K562 (cell line): Measurements from ENCODE around the gene PIKFYVE. TPM values are rescaled to one million over a fixed set of nuclear protein-coding genes. Genes with fewer than 3 reads are reported as not detected.

Experiments used
- ATAC-seq: fragments of 200-7000 bp; cut with Tn5 transposase; 3 replicates; pipeline ENCODE4 v1.9.1; 2020; ENCODE audit warnings: moderate library complexity
- BruUV-seq: library from RNA; stranded (reverse); fragments of 400-500 nt; replicated peaks from 2 replicates; lab custom pipeline; 2021; lab: Mats Ljungman, UMichigan
- CTCF ChIA-PET: fragments of 300-600 bp; formaldehyde crosslinking; extraction: SDS; loops from one replicate; lab custom pipeline; 2021; ENCODE audit warnings: low intra/inter-chr PET ratio; lab: Yijun Ruan, JAX
- POLR2A ChIA-PET: fragments of 300-600, 350-650 bp; sonication (Branson Sonifier 250); formaldehyde crosslinking; extraction: SDS; loops from one replicate; lab custom pipeline; 2021; ENCODE audit warnings: antibody characterized with exemption, inconsistent platforms; lab: Yijun Ruan, JAX
- DNase-seq, 4 experiments: peaks; one replicate each; pipeline versions ENCODE4 v3.0.0 to v3.0.0-alpha.2; 2011 to 2018; ENCODE audit warnings: low spot score in 3 of 4, mixed read lengths in 3 of 4; ENCODE audit errors: extremely low read depth in 1 of 4
- FAIRE-seq: peaks from 2 replicates; lab custom pipeline; 2011; peaks lifted over from hg19 to GRCh38; lab: Jason Lieb, UNC
- H2AFZ ChIP-seq: 2 replicates; pipeline ENCODE4 v1.6.0; 2011; ENCODE audit warnings: low read depth, low read length, control low read depth, inconsistent platforms
- H3K27ac ChIP-seq: fragments of 200-600 bp; 3 replicates; pipeline ENCODE4 v1.8.0; 2011; ENCODE audit warnings: low read depth, mild to moderate bottlenecking, control low read depth, inconsistent platforms, low read length, moderate library complexity, mixed read lengths; ENCODE audit errors: extremely low read depth
- H3K27me3 ChIP-seq, 2 experiments: fragments of 300-600 bp in 1 of 2; 2 replicates in 1 of 2; 3 replicates in 1 of 2; pipeline versions ENCODE4 v1.6.0 to v1.8.0; 2011; ENCODE audit warnings: inconsistent platforms in 2 of 2, low read length in 2 of 2, mild to moderate bottlenecking in 1 of 2, mixed read lengths in 1 of 2, moderate library complexity in 1 of 2; ENCODE audit not compliant: control insufficient read depth in 2 of 2, insufficient read depth in 2 of 2
- H3K36me3 ChIP-seq: fragments of 300-600 bp; 3 replicates; pipeline ENCODE4 v1.8.0; 2011; ENCODE audit warnings: mild to moderate bottlenecking, low read length, inconsistent platforms; ENCODE audit not compliant: control insufficient read depth, insufficient read depth
- H3K4me1 ChIP-seq, 2 experiments: fragments of 200-600 bp in 1 of 2; replicated peaks in 1 of 2; 2 replicates in 1 of 2; 3 replicates in 1 of 2; pipeline versions ENCODE4 v1.5.1 to v1.8.0; 2011; ENCODE audit warnings: inconsistent platforms in 2 of 2, low read length in 2 of 2, mild to moderate bottlenecking in 1 of 2, mixed read lengths in 1 of 2, moderate library complexity in 1 of 2; ENCODE audit not compliant: control insufficient read depth in 2 of 2, insufficient read depth in 2 of 2
- H3K4me2 ChIP-seq: 2 replicates; pipeline ENCODE4 v1.6.1; 2011; ENCODE audit warnings: low read length, control low read depth, inconsistent platforms, mixed read lengths; ENCODE audit not compliant: insufficient read depth
- H3K4me3 ChIP-seq: fragments of 200-600 bp; sonication (generic), shearing (Covaris generic); 2 replicates; pipeline ENCODE4 v1.5.1; 2016; ENCODE audit warnings: control low read depth, inconsistent platforms
- H3K79me2 ChIP-seq: fragments of 200-600 bp; 3 replicates; pipeline ENCODE4 v1.8.0; 2011; ENCODE audit warnings: low read length, inconsistent platforms; ENCODE audit not compliant: control insufficient read depth, insufficient read depth
- H3K9ac ChIP-seq, 2 experiments: 2 replicates each; pipeline versions ENCODE4 v1.6.0 to v1.6.1; 2011; ENCODE audit warnings: low read depth in 2 of 2, low read length in 2 of 2, control low read depth in 1 of 2, inconsistent platforms in 1 of 2, mild to moderate bottlenecking in 1 of 2, mixed read lengths in 1 of 2; ENCODE audit not compliant: insufficient read depth in 1 of 2
- H3K9me1 ChIP-seq: one replicate; pipeline ENCODE4 v1.6.0; 2011; ENCODE audit warnings: inconsistent platforms, mild to moderate bottlenecking, low read length, moderate library complexity; ENCODE audit not compliant: control insufficient read depth, insufficient read depth
- H3K9me3 ChIP-seq: replicated peaks from 2 replicates; pipeline ENCODE4 v1.5.1; 2011; ENCODE audit warnings: low read depth, low read length, inconsistent platforms; ENCODE audit not compliant: control insufficient read depth, insufficient read depth
- H4K20me1 ChIP-seq: replicated peaks from 2 replicates; pipeline ENCODE4 v1.6.1; 2011; ENCODE audit warnings: low read length, inconsistent platforms, mixed read lengths; ENCODE audit not compliant: control insufficient read depth, insufficient read depth
- GABPB1 ChIP-seq: sonication (generic); formaldehyde crosslinking; IDR thresholded peaks from 2 replicates; pipeline ENCODE4 v1.8.0; 2022; ENCODE audit warnings: mild to moderate bottlenecking, missing genetic modification reagents
- NFIC ChIP-seq: fragments of 450-650 bp; IDR thresholded peaks from 2 replicates; pipeline ENCODE4 v1.6.1; 2017; ENCODE audit warnings: mild to moderate bottlenecking, inconsistent platforms
- NFIX ChIP-seq: fragments of 250-450 bp; sonication (Bioruptor Pico); IDR thresholded peaks from 2 replicates; pipeline ENCODE4 v1.4.0; 2020; ENCODE audit warnings: low read depth, mild to moderate bottlenecking, moderate library complexity
- RAD21 ChIP-seq, 2 experiments: fragments of 250-450 bp in 1 of 2; fragments of 450-650 bp in 1 of 2; sonication (Bioruptor Pico) in 1 of 2; formaldehyde crosslinking in 1 of 2; IDR thresholded peaks in 1 of 2; conservative IDR thresholded peaks in 1 of 2; 2 replicates each; pipeline versions ENCODE4 v1.4.0 to v1.8.0; 2020 to 2022; ENCODE audit warnings: mild to moderate bottlenecking in 2 of 2, moderate library complexity in 1 of 2
- RBM17 ChIP-seq: fragments of 200-400 bp; formaldehyde crosslinking; IDR thresholded peaks from 2 replicates; pipeline ENCODE4 v1.6.1; 2017; ENCODE audit warnings: low read depth, mild to moderate bottlenecking, low read length, borderline replicate concordance
- SMAD1 ChIP-seq: fragments of 150-350 bp; IDR thresholded peaks from 2 replicates; pipeline ENCODE4 v1.6.1; 2014; ENCODE audit warnings: low read length, low read depth; ENCODE audit not compliant: partially characterized antibody
- ZNF3 ChIP-seq: fragments of 250-450 bp; sonication (Bioruptor Pico); IDR thresholded peaks from 2 replicates; pipeline ENCODE4 v1.5.0; 2021; ENCODE audit warnings: mild to moderate bottlenecking, moderate library complexity
- in situ Hi-C: fragments of 300-500 bp; cut with MboI; formaldehyde crosslinking; loops from 4 replicates; pipeline ENCODE4 v1.15.0; 2018; ENCODE audit warnings: inconsistent platforms, mixed read lengths
- intact Hi-C: fragments of 100-400 bp; cut with micrococcal nuclease; formaldehyde crosslinking; loops from 2 replicates; pipeline ENCODE4 v1.14.2; 2022
- polyA plus RNA-seq, 8 experiments: library from polyadenylated mRNA; depleted of rRNA in 4 of 8; stranded (reverse) in 5 of 8; unstranded in 3 of 8; fragments of >200 nt; fragmentation: Nextera tagmentation in 2 of 8; fragmentation: Illumina TruSeq in 1 of 8; extraction: Ambion mirVana in 2 of 8; extraction: Trizol in 1 of 8; gene quantifications; 2 replicates each; pipeline versions ENCODE4 v1.2.1 to v1.2.3, GENCODE V29; 2011 to 2014; ENCODE audit warnings: inconsistent platforms in 1 of 8, missing spikeins in 1 of 8
- total RNA-seq, 7 experiments: library from RNA; depleted of rRNA in 6 of 7; stranded (reverse); fragments of >200 nt in 6 of 7; fragmentation: Illumina TruSeq in 2 of 7; extraction: Trizol in 2 of 7; gene quantifications; 2 replicates each; pipeline versions ENCODE4 v1.2.1 to v1.2.3, GENCODE V29; 2011 to 2021; ENCODE audit warnings: low replicate concordance in 1 of 7
- TF ChIP-seq, protein P1 (sequence below): fragments of 450-650 bp; IDR thresholded peaks from 2 replicates; pipeline ENCODE4 v1.6.1; 2016; ENCODE audit warnings: mild to moderate bottlenecking

PIKFYVE gene
- total and polyA plus RNA-seq, 9 of the 15 experiments (the other 6 are each of a cell fraction or from before 2014, with no cell fraction given): 3.6 to 25.6 (median 16.7) TPM

DNA sequence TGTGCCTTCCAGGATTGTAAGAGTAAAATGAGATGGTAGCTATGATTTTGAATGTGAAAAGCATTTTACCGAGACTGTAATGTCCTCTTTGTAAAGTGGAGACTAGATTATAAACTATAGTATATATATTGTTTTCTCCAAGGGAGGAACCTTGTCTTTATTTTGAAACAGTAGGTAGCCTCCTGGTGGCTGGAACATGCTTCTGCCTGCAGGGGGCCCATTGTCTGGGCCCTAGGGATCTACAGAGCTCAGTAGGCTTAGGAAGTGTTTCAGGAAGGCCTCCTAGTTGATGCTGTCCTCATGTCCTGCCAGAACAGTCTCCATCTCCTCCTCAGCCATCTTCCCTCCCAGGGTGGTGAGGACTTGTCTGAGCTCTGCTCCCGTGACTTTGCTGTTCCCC, 3.0 kb downstream of the PIKFYVE start (continued):
- TF ChIP-seq RAD21 (CRISPR knock-in tag; conservative IDR thresholded peaks at IDR 0.05 in 1 of 2, IDR thresholded peaks at IDR 0.05 in 1 of 2) (peak in 1 of 2 experiments; percentile 27; a peak in 3 of 4 replicates), RBM17 (no peak), GABPB1 (CRISPR knock-in tag) (no peak)
- TF ChIP-seq, protein P1, sequence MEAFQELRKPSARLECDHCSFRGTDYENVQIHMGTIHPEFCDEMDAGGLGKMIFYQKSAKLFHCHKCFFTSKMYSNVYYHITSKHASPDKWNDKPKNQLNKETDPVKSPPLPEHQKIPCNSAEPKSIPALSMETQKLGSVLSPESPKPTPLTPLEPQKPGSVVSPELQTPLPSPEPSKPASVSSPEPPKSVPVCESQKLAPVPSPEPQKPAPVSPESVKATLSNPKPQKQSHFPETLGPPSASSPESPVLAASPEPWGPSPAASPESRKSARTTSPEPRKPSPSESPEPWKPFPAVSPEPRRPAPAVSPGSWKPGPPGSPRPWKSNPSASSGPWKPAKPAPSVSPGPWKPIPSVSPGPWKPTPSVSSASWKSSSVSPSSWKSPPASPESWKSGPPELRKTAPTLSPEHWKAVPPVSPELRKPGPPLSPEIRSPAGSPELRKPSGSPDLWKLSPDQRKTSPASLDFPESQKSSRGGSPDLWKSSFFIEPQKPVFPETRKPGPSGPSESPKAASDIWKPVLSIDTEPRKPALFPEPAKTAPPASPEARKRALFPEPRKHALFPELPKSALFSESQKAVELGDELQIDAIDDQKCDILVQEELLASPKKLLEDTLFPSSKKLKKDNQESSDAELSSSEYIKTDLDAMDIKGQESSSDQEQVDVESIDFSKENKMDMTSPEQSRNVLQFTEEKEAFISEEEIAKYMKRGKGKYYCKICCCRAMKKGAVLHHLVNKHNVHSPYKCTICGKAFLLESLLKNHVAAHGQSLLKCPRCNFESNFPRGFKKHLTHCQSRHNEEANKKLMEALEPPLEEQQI: no peak

DNA sequence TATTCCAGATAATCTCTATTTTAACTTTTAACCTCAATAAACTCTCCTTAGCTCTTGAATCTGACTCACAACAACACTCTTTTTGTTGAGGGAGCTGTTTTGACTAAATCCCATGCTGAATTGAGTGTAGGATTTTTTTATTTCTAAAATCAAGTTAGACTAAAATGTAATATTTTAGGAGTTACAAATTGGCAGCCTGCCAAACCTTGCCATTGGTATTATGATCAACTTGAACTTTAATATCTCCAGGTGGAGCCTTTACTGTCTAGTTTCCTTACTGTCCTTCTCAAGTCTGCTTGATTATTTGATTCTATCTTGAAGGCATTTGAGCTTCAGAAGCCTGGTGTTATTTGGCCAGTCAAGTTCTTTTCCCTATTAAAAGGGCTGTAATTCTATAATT, 8.7 kb downstream of the PIKFYVE start:
- BruUV-seq: no TSS peak
- H3K79me2 ChIP-seq: peaks cover 11% of the 10 kb centered on the region
- TF ChIP-seq SMAD1 (peak; percentile 40), NFIC (peak; percentile 96), ZNF3 (CRISPR knock-in tag) (no peak), NFIX (CRISPR knock-in tag) (peak; percentile 94)
- H3K27me3 ChIP-seq: no peaks in the 10 kb centered on the region
- FAIRE-seq (no peak), DNase-seq (no peak), ATAC-seq (no peak)
- H3K4me3 ChIP-seq: no peak overlapping the region
- no peak overlapping the region for H3K27ac ChIP-seq
- H3K9me1 ChIP-seq: no peaks in the 10 kb centered on the region
- no peak overlapping the region for H2AFZ ChIP-seq
- H3K9ac ChIP-seq: no peak overlapping the region
- no peaks in the 10 kb centered on the region for H3K9me3 ChIP-seq
- in situ Hi-C loops: no loop called here
- no peak overlapping the region for H3K4me2 ChIP-seq
- ChIA-PET CTCF (no interaction called here), POLR2A (interaction anchor here (0.8 to 1.0 kb wide), 2 partner anchors 9 to 21 kb away, joined by 3 read pairs; partner anchors contain the start of gene PIKFYVE)
- intact Hi-C loops: no loop called here
- H3K36me3 ChIP-seq: peaks cover 80% of the 10 kb centered on the region
- no peaks in the 10 kb centered on the region for H3K4me1 ChIP-seq
- H4K20me1 ChIP-seq: no peaks in the 10 kb centered on the region
